Measurements from ENCODE around the gene MKX. TPM values are rescaled to one million over a fixed set of nuclear protein-coding genes. Genes with fewer than 3 reads are reported as not detected.

Gene MKX
- total and polyA plus RNA-seq, 2 donors (not counting 1 experiment from before 2014, with no cell fraction given), result not detected

DNA sequence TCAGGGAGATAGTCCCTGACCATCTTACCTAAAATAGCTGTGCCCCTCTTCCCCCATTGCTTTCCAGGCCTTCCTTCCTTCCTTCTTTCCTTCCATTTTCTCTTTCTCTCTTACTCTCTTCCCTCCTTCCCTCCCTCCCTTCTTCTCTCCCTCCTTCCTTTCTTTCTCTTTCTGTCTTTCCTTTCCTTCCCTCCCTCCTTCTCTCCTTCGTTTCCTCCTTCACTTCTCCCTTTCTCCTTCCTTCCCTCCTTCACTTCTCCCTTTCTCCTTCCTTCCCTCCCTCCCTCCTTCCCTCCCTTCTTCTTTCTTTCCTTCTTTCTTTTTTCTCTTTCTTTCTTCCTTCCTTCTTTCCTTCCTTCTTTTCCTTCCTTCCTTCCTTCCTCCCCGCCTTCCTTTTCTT is 24.6 kb upstream of the MKX start:
- H3K27ac ChIP-seq (ENCODE audit: low read length in 2 of 2), result no peak overlapping the region
- no peaks in the 10 kb centered on the region for H3K9me3 Mint-ChIP-seq (ENCODE audit: insufficient read depth)
- no peak overlapping the region for H2AFZ ChIP-seq (ENCODE audit: insufficient read depth, low read depth, low read length, poor library complexity, severe bottlenecking)
- H3K27ac Mint-ChIP-seq, result no peak overlapping the region
- H3K27me3 ChIP-seq (replicated peaks in 1 of 4; ENCODE audit: control extremely low read depth in 1 of 4, control insufficient read depth in 3 of 4, insufficient read depth in 4 of 4, low read length in 3 of 4), result peaks cover 0 to 10% (median 0%) of the 10 kb centered on the region in 4 experiments
- intact Hi-C loops (cut with micrococcal nuclease), result no loop called here
- H3K79me2 ChIP-seq (ENCODE audit: control insufficient read depth, insufficient read depth, low read length), result no peaks in the 10 kb centered on the region
- no peak overlapping the region for H3K4me3 Mint-ChIP-seq
- no peaks in the 10 kb centered on the region for H3K9me3 ChIP-seq (ENCODE audit: control extremely low read depth in 1 of 3, control insufficient read depth in 2 of 3, insufficient read depth in 1 of 3, low read length in 2 of 3)
- DNase-seq (no peak), ATAC-seq (ENCODE audit: low read depth) (no peak)
- ChIA-PET POLR2A (no interaction called here), CTCF (no interaction called here)
- no peak for TF ChIP-seq EZH2 (IDR thresholded peaks at IDR 0.05; ENCODE audit: borderline replicate concordance, insufficient read depth, low read depth, low read length, poor library complexity, severe bottlenecking)
- TF ChIP-seq, protein P1, sequence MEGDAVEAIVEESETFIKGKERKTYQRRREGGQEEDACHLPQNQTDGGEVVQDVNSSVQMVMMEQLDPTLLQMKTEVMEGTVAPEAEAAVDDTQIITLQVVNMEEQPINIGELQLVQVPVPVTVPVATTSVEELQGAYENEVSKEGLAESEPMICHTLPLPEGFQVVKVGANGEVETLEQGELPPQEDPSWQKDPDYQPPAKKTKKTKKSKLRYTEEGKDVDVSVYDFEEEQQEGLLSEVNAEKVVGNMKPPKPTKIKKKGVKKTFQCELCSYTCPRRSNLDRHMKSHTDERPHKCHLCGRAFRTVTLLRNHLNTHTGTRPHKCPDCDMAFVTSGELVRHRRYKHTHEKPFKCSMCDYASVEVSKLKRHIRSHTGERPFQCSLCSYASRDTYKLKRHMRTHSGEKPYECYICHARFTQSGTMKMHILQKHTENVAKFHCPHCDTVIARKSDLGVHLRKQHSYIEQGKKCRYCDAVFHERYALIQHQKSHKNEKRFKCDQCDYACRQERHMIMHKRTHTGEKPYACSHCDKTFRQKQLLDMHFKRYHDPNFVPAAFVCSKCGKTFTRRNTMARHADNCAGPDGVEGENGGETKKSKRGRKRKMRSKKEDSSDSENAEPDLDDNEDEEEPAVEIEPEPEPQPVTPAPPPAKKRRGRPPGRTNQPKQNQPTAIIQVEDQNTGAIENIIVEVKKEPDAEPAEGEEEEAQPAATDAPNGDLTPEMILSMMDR (IDR thresholded peaks at IDR 0.05), result no peak
- no peak overlapping the region for H3K9ac ChIP-seq (ENCODE audit: low read length)
- 94% methylated on average over 2 of the region's 2 CpGs for WGBS (ENCODE audit: insufficient coverage)
- H3K4me1 ChIP-seq (ENCODE audit: control insufficient read depth in 2 of 2, insufficient read depth in 2 of 2, low read length in 2 of 2), result no peaks in the 10 kb centered on the region
- no peaks in the 10 kb centered on the region for H3K4me1 Mint-ChIP-seq
- peaks cover 38% of the 10 kb centered on the region for H3K27me3 Mint-ChIP-seq
- no peak overlapping the region for H3K4me3 ChIP-seq (ENCODE audit: control extremely low read depth in 1 of 5, extremely low read depth in 1 of 5, insufficient read depth in 1 of 5, low read depth in 2 of 5, low read length in 4 of 5)
- no peak overlapping the region for H3K4me2 ChIP-seq (replicated peaks; ENCODE audit: low read depth, low read length, poor library complexity, severe bottlenecking)
- no peaks in the 10 kb centered on the region for H4K20me1 ChIP-seq (ENCODE audit: control insufficient read depth, insufficient read depth, low read length, poor library complexity, severe bottlenecking)
- no peaks in the 10 kb centered on the region for H3K36me3 ChIP-seq (replicated peaks in 1 of 2; ENCODE audit: control extremely low read depth in 1 of 2, control insufficient read depth in 1 of 2, extremely low read depth in 1 of 2, insufficient read depth in 2 of 2, low read length in 1 of 2)

DNA sequence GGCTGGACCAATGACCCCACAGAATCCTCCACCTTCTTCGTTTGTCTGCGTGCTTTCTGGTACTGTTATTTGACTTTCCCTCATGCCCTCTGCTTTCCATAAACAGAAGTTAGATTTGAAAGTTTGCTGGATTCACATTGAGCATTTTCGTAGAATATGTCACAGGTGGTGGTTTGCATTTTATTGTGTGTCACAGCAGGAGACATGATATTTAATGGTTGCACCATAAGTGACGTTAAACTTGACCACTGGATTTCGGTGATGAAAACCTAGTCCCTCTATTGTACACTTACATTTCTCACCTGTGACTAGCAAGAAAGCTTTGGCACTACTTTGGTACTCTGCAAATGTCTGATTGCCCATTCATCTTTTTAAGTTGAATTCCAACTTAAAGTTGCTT is 15.2 kb upstream of the MKX start:
- CTCF ChIA-PET, result no interaction called here

More for the DNA sequence above, 15.2 kb upstream of the MKX start:
- H3K27ac ChIP-seq (ENCODE audit: low read length in 2 of 2), result no peak overlapping the region
- no CpG with 5 or more reads among the region's 5 CpGs for WGBS (ENCODE audit: insufficient coverage)
- peaks cover 0 to 3% (median 0%) of the 10 kb centered on the region in 4 experiments for H3K27me3 ChIP-seq (replicated peaks in 1 of 4; ENCODE audit: control extremely low read depth in 1 of 4, control insufficient read depth in 3 of 4, insufficient read depth in 4 of 4, low read length in 3 of 4)
- no peak overlapping the region for H3K4me2 ChIP-seq (replicated peaks; ENCODE audit: low read depth, low read length, poor library complexity, severe bottlenecking)
- POLR2A ChIA-PET, result no interaction called here
- no peak overlapping the region for H3K9ac ChIP-seq (ENCODE audit: low read length)
- H3K36me3 ChIP-seq (replicated peaks in 1 of 2; ENCODE audit: control extremely low read depth in 1 of 2, control insufficient read depth in 1 of 2, extremely low read depth in 1 of 2, insufficient read depth in 2 of 2, low read length in 1 of 2), result no peaks in the 10 kb centered on the region
- H3K9me3 Mint-ChIP-seq (ENCODE audit: insufficient read depth), result no peaks in the 10 kb centered on the region
- no peak overlapping the region for H3K4me3 ChIP-seq (ENCODE audit: control extremely low read depth in 1 of 5, extremely low read depth in 1 of 5, insufficient read depth in 1 of 5, low read depth in 2 of 5, low read length in 4 of 5)
- no peaks in the 10 kb centered on the region for H3K4me1 ChIP-seq (ENCODE audit: control insufficient read depth in 2 of 2, insufficient read depth in 2 of 2, low read length in 2 of 2)
- no peaks in the 10 kb centered on the region for H3K79me2 ChIP-seq (ENCODE audit: control insufficient read depth, insufficient read depth, low read length)
- no peak overlapping the region for H3K4me3 Mint-ChIP-seq
- H3K27ac Mint-ChIP-seq, result no peak overlapping the region
- peaks cover 21% of the 10 kb centered on the region for H3K27me3 Mint-ChIP-seq
- no peaks in the 10 kb centered on the region for H3K4me1 Mint-ChIP-seq
- H2AFZ ChIP-seq (ENCODE audit: insufficient read depth, low read depth, low read length, poor library complexity, severe bottlenecking), result no peak overlapping the region
- DNase-seq, result no peak
- no peak for ATAC-seq (ENCODE audit: low read depth)
- no peaks in the 10 kb centered on the region for H3K9me3 ChIP-seq (ENCODE audit: control extremely low read depth in 1 of 3, control insufficient read depth in 2 of 3, insufficient read depth in 1 of 3, low read length in 2 of 3)
- H4K20me1 ChIP-seq (ENCODE audit: control insufficient read depth, insufficient read depth, low read length, poor library complexity, severe bottlenecking), result no peaks in the 10 kb centered on the region
- TF ChIP-seq, protein P1 (IDR thresholded peaks at IDR 0.05), result no peak
- intact Hi-C loops (cut with micrococcal nuclease), result no loop called here

All from B cell (primary cell).